Fibroblast of skin of right biceps (primary cell): ENCODE results near the gene GSTM3.

ENCODE experiments used
- DNase-seq: peaks from one replicate; pipeline ENCODE4 v3.0.0-alpha.2; 2013

Gene GSTM3

DNA sequence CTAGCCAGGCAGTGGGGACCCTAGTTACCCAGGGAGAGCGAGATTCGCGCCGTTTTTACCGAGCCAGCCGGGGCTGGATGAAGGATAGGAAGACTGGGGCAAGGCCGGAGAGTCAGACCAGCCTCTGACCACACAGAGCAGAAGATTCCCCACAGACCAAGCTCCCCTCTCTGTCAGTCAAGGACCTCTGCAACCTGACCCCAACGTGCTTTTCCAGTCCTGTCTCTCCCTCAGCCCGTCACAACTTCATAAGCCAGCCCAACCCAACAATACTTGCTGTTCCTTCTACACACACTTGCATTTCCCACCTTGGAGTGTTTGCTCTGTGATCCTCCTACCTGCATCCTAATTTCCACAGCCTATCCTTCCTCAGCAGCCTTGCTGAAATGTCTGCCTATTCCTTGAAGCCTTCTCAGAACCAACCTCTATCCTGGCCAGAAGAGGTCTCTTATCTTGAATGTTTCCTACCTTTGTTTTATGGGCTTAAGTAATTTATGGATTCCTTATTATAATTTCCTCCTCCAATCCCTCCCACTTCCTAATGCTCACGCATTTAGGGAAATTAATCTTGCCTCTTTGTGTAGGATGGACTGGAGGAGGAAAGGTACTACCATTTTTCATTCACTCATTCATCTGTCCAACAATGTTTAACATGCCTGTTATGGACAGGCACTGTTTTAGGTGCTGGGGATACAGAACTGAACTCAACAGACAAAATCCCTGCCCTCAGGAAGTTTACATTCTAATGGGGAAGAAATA lies at the start of gene GSTM3:
TSS of gene GSTM3 (minus strand) at position 424 of the 759 bp plus-strand sequence. CDS start 751 bp downstream, outside the sequence.
- no peak for DNase-seq

DNA sequence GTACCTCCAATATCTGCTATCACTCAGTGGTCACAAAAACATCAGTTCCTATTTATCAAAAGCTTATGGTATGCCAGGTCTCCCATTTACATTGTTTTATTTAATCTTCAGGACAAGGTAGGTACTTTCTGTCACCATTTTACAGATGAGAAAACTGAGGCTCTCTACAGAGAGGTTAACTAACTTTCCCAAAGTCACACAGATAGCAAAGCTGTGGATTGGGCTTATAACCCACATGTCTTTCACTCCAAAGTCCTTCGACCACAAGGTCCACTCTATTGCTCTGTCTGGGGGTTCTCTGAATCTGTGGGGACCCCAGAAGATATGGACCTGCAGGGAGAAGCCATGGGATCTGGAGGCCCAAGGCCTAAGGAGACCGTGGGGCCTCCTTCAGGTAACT lies 49.5 kb upstream of the GSTM3 start:
- no peak for DNase-seq

- DNase-seq, result no peak
Measured at GRCh38 chr1:109789551-109790180, 48.8 kb upstream of the GSTM3 start.

- DNase-seq, result no peak
Measured at GRCh38 chr1:109788695-109789521, 48.1 kb upstream of the GSTM3 start.

DNA sequence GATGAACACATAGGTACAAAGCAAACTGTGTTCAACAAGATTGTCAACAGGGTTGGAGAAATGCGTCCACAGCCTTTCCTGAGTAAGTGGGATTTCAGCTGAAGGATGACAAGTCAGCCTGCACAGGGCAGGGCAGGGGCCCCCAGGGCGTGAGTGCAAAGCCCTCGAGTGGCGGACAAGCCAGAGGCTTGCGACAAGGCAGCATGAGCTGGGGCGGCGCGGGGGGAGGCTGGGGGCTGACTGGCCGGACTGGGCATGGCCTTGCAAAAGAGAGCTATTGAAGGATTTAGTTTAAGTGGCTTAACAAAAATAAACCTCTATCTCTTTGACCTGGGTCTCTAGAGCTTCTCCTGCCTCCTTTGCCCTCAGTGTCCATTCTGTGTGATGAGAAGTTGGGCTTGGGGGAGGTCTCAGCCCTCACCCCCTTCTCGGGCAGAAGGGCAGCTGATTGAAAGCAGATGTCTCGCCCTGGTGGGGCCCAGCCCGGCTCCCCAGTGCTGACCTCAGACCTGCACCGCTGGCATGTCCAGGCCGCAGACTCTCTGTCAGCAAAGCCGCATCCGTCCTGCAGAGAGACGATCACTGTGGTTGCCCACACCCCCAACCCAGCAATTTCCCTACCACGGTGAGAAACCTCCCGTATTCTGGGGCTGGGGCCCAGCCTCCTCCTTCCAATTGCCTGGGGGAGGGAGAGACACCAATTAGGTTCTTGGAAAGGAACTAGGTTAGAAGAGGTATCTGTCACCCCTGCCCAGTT lies 47.2 kb upstream of the GSTM3 start:
- DNase-seq, result no peak

GRCh38 chr1:109787211-109787844 lies 46.5 kb upstream of the GSTM3 start:
- peak; percentile 49 for DNase-seq

DNA sequence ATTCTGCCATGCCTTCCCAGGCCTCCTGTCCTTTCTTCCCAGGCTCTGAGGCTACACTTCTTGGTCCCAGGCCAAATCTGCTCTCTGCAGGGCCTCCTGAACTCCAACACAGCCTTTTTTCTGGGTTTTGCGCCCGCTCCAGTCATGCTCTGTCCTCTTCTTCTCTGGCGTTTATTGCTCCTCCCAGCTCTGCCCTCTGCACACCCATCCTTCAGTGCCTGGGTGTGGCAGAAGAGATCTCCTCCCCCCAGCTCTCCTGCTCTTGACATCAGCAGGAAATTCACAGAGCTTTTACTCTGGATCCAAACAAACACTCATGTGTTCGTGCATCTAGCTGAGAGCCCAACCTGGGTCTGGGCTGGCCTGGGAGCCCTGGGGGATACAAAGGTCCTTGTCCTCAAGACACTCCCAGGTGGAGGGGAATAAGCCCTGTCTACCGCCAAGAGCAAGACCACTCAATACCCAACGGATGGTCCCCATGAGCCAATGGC lies 45.7 kb upstream of the GSTM3 start:
- DNase-seq, result no peak

DNA sequence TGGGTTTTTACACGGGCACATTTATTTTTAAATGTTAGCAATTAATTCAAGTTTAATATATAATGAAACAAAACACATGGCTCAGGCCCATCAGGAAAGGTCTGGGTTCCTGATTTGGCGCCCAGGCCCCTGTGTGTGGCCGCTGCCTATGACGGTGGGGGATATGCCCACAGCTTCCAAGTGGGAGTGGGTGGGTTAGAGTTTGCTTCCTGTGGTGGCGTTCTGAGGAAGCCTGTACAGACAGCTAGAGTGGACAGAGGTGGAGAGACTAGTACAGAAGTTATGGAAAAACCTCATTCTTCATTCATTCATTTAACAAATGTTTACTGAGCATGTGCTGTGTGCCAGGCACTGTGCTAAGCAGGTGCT lies 45.3 kb upstream of the GSTM3 start:
- no peak for DNase-seq

DNA sequence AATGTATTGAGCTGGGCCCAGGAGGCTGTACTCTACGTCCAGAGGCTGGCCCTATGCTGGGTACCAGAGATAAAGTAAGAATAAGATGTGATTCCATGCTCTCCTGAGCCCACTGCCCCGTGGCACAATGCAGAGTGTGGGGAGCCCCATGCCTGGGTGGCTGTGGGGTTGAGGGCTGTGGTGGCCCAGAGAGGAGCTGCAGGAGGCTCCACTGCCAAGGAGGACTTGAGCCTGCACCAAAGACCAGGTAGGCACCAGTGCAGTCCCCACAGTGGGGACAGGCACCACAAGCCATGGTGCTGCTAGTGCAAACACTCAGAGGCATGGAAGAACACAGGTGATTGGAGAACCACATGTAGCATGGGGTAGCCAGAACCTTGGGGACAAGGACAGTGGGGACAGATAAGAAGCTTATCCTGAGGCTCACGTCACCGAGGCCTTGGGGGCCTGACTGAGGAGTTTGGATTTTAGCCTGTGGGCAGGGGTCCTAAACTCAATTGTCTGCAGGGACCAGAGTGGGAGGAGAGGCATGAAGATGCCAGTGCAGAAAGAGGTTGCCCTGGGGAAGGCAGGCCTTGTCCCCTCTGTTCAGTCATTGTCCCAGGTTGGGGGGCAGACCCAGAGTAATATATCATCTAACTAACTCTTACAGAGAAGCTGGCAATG lies 44.7 kb upstream of the GSTM3 start:
- DNase-seq, result no peak

DNA sequence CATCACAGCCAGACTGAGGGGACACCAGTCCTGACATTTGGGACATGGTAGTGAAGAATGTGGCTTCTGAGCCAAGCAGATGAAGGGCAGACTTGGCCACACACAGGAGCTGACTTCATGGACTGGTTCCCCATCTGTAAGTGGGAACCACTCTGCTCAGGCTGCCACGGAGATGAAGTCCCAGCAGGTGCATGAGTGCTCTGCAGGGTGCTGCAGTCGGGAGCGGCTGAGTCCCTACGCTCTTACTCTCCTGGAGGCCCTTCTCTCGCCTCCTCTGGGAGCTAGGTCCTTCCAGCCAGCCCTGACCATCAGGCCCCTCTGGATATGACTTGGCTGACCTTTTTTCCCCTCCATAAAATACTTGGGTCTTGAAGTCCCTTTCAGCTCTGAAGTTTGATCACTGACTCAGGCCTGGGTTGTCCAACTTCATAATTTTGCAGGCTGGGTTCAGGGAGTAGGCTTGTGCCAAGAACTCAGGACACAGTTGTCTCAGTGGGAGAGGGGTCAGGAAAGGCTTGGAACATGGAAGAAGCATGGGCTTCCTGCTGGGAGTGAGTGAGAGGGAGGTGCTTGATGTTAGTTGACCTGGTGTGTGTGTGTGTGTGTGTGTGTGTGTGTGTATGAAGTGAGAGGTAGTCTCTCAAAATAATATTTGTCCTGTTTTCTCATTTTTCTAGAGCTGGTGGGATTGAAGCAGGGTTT lies 43.9 kb upstream of the GSTM3 start:
- no peak for DNase-seq

- peak; percentile 70 for DNase-seq
Measured at GRCh38 chr1:109783436-109783835, 42.6 kb upstream of the GSTM3 start.

DNA sequence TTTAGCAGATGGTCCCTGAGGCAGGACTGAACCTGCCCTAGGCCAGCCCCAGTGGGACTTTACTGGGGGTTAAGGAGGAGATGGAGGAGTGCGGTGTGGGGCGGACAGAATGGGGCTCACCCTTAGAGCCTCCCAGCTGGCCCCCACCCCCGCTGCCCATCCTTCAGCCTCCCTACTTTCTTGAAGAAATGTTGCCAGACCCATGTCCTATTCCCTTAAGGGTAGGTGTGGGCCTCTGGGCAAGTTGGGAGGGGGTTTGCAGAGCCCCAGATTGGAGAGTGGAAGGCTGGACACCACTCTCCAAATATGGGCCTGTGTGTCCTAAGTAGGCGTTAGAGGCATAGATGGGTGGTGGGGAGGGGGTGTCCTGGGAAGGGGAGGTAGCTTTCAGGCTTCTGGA lies 42.1 kb upstream of the GSTM3 start:
- DNase-seq, result no peak

DNA sequence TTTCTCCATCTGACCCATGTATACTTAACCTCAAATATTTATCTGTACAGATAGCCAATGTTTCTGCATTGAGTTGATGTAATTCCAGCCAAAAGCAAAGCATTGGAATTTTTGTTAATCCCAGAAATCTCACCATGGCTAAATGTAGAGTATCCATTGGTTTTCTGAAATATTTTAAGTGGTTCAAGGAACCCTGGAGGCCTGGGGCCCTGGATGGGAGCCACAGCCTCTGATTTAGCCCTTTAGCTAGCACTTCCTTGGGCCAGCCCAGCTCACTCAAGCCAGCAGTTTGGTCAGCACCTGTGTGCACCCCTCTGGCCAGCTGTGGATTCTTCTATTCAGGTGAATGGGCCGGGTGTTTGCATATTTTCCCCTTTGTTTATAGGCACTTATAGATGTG lies 41.7 kb upstream of the GSTM3 start:
- peak; percentile 51 for DNase-seq

DNA sequence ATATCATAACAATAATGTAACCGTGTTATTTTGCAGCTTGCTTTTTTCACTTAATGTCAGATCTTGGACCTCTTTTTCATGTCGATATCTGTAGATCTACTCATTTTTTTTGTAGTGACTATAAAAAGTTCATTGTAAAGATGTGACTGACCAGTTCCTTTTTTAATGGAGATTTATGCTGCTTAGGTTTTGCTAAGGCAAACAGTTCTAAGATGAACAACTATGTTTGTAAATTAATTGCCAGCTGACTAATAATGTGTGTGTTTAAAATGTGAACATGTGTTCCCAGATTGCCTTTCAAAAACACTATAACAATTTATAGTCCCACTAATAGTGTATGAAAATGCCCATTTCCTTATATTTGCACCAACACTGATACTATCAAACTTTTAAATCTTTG lies 41.0 kb upstream of the GSTM3 start:
- DNase-seq, result no peak

GRCh38 chr1:109780982-109781381 lies 40.1 kb upstream of the GSTM3 start:
- DNase-seq, result no peak

DNA sequence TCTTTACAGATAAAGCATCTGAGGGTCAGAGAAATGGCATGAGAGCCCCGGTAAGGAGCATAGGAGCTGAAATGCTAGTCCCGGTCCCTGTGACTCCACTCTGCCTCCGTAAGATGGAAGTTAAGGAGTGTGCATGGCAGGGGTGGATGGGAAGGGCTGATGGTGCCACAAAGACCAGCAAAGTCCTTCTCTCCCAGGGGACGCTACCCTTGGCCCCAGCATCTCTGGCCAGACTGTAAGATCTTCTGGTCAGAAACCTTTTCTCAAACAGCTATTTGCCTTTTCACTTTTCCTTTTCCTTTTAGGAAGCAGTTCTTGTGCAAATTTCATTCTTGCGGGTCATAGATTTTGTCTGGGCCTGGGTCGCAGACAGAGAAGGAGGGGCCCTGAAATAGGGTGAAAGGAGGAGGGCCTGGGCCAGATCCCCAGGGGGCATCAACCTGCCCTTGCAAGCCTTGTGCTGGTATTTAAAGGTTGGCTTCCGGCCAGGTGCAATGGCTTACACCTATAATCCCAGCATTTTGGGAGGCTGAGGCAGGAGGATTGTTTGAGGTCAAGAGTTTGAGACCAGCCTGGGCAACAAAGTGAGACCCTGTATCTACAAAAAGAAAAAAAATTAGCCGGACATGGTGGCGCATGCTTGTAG lies 37.3 kb upstream of the GSTM3 start:
- no peak for DNase-seq

- no peak for DNase-seq
Measured at GRCh38 chr1:109777436-109777835, 36.6 kb upstream of the GSTM3 start.

DNA sequence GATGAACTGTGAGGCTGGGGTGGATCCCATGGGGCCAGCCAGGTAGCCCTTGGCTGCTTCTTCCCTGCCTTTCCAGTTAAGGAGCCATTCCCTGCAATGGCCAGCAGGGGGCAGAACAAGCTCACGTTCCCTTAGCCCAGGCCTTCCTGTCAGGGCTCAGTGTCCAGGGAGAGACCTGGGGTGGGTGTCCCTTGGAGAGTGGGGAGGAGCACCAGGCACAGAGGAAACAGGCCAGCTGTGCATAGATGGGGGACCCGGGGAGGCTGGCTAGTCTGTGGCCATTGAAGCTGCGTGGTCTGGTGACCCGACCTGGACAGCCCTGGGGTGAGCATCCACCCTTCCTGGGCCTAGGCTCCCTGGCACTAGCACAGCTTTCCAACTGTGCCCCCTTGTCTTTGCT lies 36.1 kb upstream of the GSTM3 start:
- DNase-seq, result peak; percentile 82

GRCh38 chr1:109776206-109776835 lies 35.5 kb upstream of the GSTM3 start:
- DNase-seq, result no peak

DNA sequence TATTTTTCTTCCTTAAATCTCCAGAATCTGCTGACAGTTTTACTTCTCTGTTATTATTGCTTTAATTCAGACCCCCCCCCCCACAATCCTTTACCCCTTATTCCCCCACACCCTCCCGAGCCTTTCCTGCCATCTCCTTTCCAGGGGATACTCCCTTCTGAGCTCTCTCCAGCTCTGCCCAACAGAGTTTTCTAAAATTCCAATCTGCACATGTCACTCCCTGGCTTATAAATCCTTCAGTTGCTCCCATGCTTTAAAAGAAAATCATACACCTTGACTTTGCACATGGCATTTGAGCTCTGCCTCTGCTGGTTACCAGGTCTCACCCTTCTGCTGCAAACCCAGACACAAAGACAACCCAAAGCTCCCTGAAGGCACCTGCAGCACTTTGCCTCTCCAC lies 34.6 kb upstream of the GSTM3 start:
- DNase-seq, result peak; percentile 25
